Karpas-422 (cell line): ENCODE measurements around the gene ZMYND15. TPM values are rescaled to one million over a fixed set of nuclear protein-coding genes. Genes with fewer than 3 reads are reported as not detected.
"Not testable (repeated sequence)": the region's sequence is repeated elsewhere in the genome, so short reads cannot be mapped to it uniquely, and the experiment has no call there.

Experiments used
- DNase-seq: peaks from one replicate; pipeline ENCODE4 v3.0.0-alpha.2; 2015
- H2AFZ ChIP-seq: fragments of 200-600 bp; sonication (generic); 2 replicates; pipeline ENCODE4 v1.6.1; 2014; ENCODE audit warnings: antibody characterized with exemption, low read length, mixed read lengths
- H3K27ac ChIP-seq: fragments of 200-600 bp; sonication (generic); 2 replicates; pipeline ENCODE4 v1.5.1; 2014; ENCODE audit warnings: mild to moderate bottlenecking, low read length, moderate library complexity
- H3K27me3 ChIP-seq: fragments of 200-600 bp; sonication (generic); 2 replicates; pipeline ENCODE4 v1.6.1; 2014; ENCODE audit warnings: low read length, mixed read lengths
- H3K36me3 ChIP-seq: fragments of 200-600 bp; sonication (generic); 2 replicates; pipeline ENCODE4 v1.6.1; 2014; ENCODE audit warnings: low read length, mixed read lengths; ENCODE audit not compliant: insufficient read depth
- H3K4me1 ChIP-seq: fragments of 200-600 bp; sonication (generic); 2 replicates; pipeline ENCODE4 v1.6.1; 2014; ENCODE audit warnings: mild to moderate bottlenecking, low read length, mixed read lengths
- H3K4me2 ChIP-seq: fragments of 200-600 bp; sonication (generic); 2 replicates; pipeline ENCODE4 v1.6.1; 2014; ENCODE audit warnings: low read length, low read depth, mild to moderate bottlenecking; ENCODE audit not compliant: poor library complexity, severe bottlenecking
- H3K4me3 ChIP-seq: fragments of 200-600 bp; sonication (generic); 2 replicates; pipeline ENCODE4 v1.5.1; 2014; ENCODE audit warnings: mild to moderate bottlenecking, antibody characterized with exemption, low read length, mixed read lengths
- H3K79me2 ChIP-seq: fragments of 200-600 bp; sonication (generic); 2 replicates; pipeline ENCODE4 v1.6.1; 2014; ENCODE audit warnings: mild to moderate bottlenecking, low read length, mixed read lengths
- H3K9ac ChIP-seq: fragments of 200-600 bp; sonication (generic); 2 replicates; pipeline ENCODE4 v1.6.0; 2014; ENCODE audit warnings: low read length
- H3K9me2 ChIP-seq: fragments of 200-600 bp; sonication (generic), shearing (Covaris generic); replicated peaks from 2 replicates; pipeline ENCODE4 v1.6.0; 2014; ENCODE audit warnings: mild to moderate bottlenecking, low read length, moderate library complexity; ENCODE audit not compliant: insufficient read depth
- H3K9me3 ChIP-seq: fragments of 300-700, 200-600 bp; sonication (generic); 2 replicates; pipeline ENCODE4 v1.6.1; 2014; ENCODE audit warnings: low read length, mixed read lengths
- H4K20me1 ChIP-seq: fragments of 200-600 bp; sonication (generic); 2 replicates; pipeline ENCODE4 v1.6.1; 2014; ENCODE audit warnings: mild to moderate bottlenecking, antibody characterized with exemption, low read length, low read depth; ENCODE audit not compliant: insufficient read depth
- total RNA-seq: library from RNA; depleted of rRNA; stranded (reverse); fragments of >200 nt; shearing (Covaris generic); gene quantifications from 2 replicates; pipeline ENCODE4 v1.2.3, GENCODE V29; 2014; ENCODE audit warnings: low replicate concordance; rRNA removed

ZMYND15 gene
- not detected in 2 replicates for total RNA-seq

GRCh38 chr17:4739122-4740024 lies at the start of gene ZMYND15, which contains the start of gene CXCL16:
Gene ZMYND15 (plus strand): TSS chr17:4739833. CDS start chr17:4740549, 716 bp downstream.
Gene CXCL16 (minus strand): TSS chr17:4739928. CDS start chr17:4739339, 589 bp downstream.
- peaks cover 4% of the 10 kb centered on the region; the same call in 1 of the 2 replicates for H3K27me3 ChIP-seq
- peak within 1 kb of the TSS; percentile 69 for H3K9ac ChIP-seq
- DNase-seq, result peak; percentile 79
- peaks cover 14% of the 10 kb centered on the region for H3K4me1 ChIP-seq
- peak within 1 kb of the TSS; percentile 74 for H3K4me3 ChIP-seq
- no peaks in the 10 kb centered on the region for H3K9me2 ChIP-seq
- H3K4me2 ChIP-seq, result peak within 1 kb of the TSS; percentile 95
- H3K79me2 ChIP-seq, result no peaks in the 10 kb centered on the region
- H3K9me3 ChIP-seq, result no peaks in the 10 kb centered on the region
- peak within 1 kb of the TSS; percentile 98 for H2AFZ ChIP-seq
- H3K36me3 ChIP-seq, result no peaks in the 10 kb centered on the region
- H3K27ac ChIP-seq, result no peak within 1 kb of the TSS
- no peaks in the 10 kb centered on the region for H4K20me1 ChIP-seq

GRCh38 chr17:4689872-4690271 lies 49.8 kb upstream of the ZMYND15 start:
- not testable (repeated sequence) for H3K27me3 ChIP-seq, H3K9ac ChIP-seq, H3K4me3 ChIP-seq, H3K9me3 ChIP-seq, H3K4me1 ChIP-seq, H2AFZ ChIP-seq, H3K9me2 ChIP-seq, H4K20me1 ChIP-seq, H3K27ac ChIP-seq, H3K4me2 ChIP-seq, DNase-seq
- peaks cover 83% of the 10 kb centered on the region for H3K79me2 ChIP-seq
- H3K36me3 ChIP-seq, result peaks cover 36% of the 10 kb centered on the region

- DNase-seq, result no peak
- Histone ChIP-seq H3K36me3 (peaks cover 36% of the 10 kb centered on the region), H3K9me2 (no peaks in the 10 kb centered on the region), H3K4me3 (no peak overlapping the region), H3K79me2 (peaks cover 85% of the 10 kb centered on the region), H2AFZ (no peak overlapping the region), H3K27me3 (no peaks in the 10 kb centered on the region), H4K20me1 (0 out of 2 replicates have a peak, but pooled peaks cover 8% of the 10 kb centered on the region), H3K9me3 (no peaks in the 10 kb centered on the region), H3K4me2 (no peak overlapping the region), H3K27ac (no peak overlapping the region), H3K9ac (no peak overlapping the region), H3K4me1 (no peaks in the 10 kb centered on the region)
These were observed 48.9 kb upstream of the ZMYND15 start for GRCh38 chr17:4690745-4691144.

- no peak for DNase-seq
- no peak overlapping the region for H2AFZ ChIP-seq
- H4K20me1 ChIP-seq, result 0 out of 2 replicates have a peak, but pooled peaks cover 13% of the 10 kb centered on the region
- H3K9me2 ChIP-seq, result no peaks in the 10 kb centered on the region
- no peak overlapping the region for H3K4me3 ChIP-seq
- H3K4me2 ChIP-seq, result no peak overlapping the region
- peaks cover 88% of the 10 kb centered on the region for H3K79me2 ChIP-seq
- H3K9me3 ChIP-seq, result no peaks in the 10 kb centered on the region
- no peak overlapping the region for H3K9ac ChIP-seq
- peaks cover 40% of the 10 kb centered on the region for H3K36me3 ChIP-seq
- no peaks in the 10 kb centered on the region for H3K27me3 ChIP-seq
- no peaks in the 10 kb centered on the region for H3K4me1 ChIP-seq
- H3K27ac ChIP-seq, result no peak overlapping the region
These were observed 47.9 kb upstream of the ZMYND15 start for GRCh38 chr17:4691686-4692085.

GRCh38 chr17:4693416-4693815 lies 46.2 kb upstream of the ZMYND15 start:
- DNase-seq, result no peak
- Histone ChIP-seq H3K9me3 (no peaks in the 10 kb centered on the region), H2AFZ (no peak overlapping the region), H3K4me2 (no peak overlapping the region), H3K4me1 (no peaks in the 10 kb centered on the region), H3K36me3 (peaks cover 30% of the 10 kb centered on the region), H3K27me3 (no peaks in the 10 kb centered on the region), H3K4me3 (no peak overlapping the region), H4K20me1 (0 out of 2 replicates have a peak, but pooled peaks cover 21% of the 10 kb centered on the region), H3K79me2 (peaks cover 90% of the 10 kb centered on the region), H3K9ac (no peak overlapping the region), H3K27ac (no peak overlapping the region), H3K9me2 (no peaks in the 10 kb centered on the region)

GRCh38 chr17:4696437-4696805 lies 43.2 kb upstream of the ZMYND15 start:
- H3K4me1 ChIP-seq, result peaks cover 2% of the 10 kb centered on the region
- no peaks in the 10 kb centered on the region for H3K27me3 ChIP-seq
- H3K9me2 ChIP-seq, result no peaks in the 10 kb centered on the region
- no peak overlapping the region for H3K27ac ChIP-seq
- DNase-seq, result no peak
- no peak overlapping the region for H3K4me3 ChIP-seq
- peaks cover 24% of the 10 kb centered on the region; the same call in 1 of the 2 replicates for H4K20me1 ChIP-seq
- H3K36me3 ChIP-seq, result peaks cover 8% of the 10 kb centered on the region; the same call in 1 of the 2 replicates
- H2AFZ ChIP-seq, result no peak overlapping the region
- H3K79me2 ChIP-seq, result peaks cover 94% of the 10 kb centered on the region
- no peak overlapping the region for H3K4me2 ChIP-seq
- H3K9me3 ChIP-seq, result no peaks in the 10 kb centered on the region
- no peak overlapping the region for H3K9ac ChIP-seq

GRCh38 chr17:4699401-4700056 lies 40.1 kb upstream of the ZMYND15 start:
- not testable (repeated sequence) for H3K9me3 ChIP-seq, H3K4me3 ChIP-seq, H3K27me3 ChIP-seq, H3K27ac ChIP-seq, H3K4me2 ChIP-seq, DNase-seq, H3K36me3 ChIP-seq, H3K9me2 ChIP-seq, H3K9ac ChIP-seq, H2AFZ ChIP-seq
- Histone ChIP-seq H3K79me2 (peaks cover 98% of the 10 kb centered on the region), H3K4me1 (peaks cover 20% of the 10 kb centered on the region), H4K20me1 (peaks cover 21% of the 10 kb centered on the region; the same call in 1 of the 2 replicates)

GRCh38 chr17:4701116-4701515 lies 38.5 kb upstream of the ZMYND15 start:
- peaks cover 20% of the 10 kb centered on the region; the same call in 1 of the 2 replicates for H4K20me1 ChIP-seq
- H3K27me3 ChIP-seq, result no peaks in the 10 kb centered on the region
- H3K79me2 ChIP-seq, result peaks cover 87% of the 10 kb centered on the region
- no peaks in the 10 kb centered on the region for H3K9me3 ChIP-seq
- no peak overlapping the region for H3K9ac ChIP-seq
- no peak for DNase-seq
- no peaks in the 10 kb centered on the region for H3K9me2 ChIP-seq
- H3K4me3 ChIP-seq, result no peak overlapping the region
- no peak overlapping the region for H2AFZ ChIP-seq
- H3K4me2 ChIP-seq, result no peak overlapping the region
- peaks cover 4% of the 10 kb centered on the region; the same call in 1 of the 2 replicates for H3K36me3 ChIP-seq
- no peak overlapping the region for H3K27ac ChIP-seq
- H3K4me1 ChIP-seq, result peaks cover 29% of the 10 kb centered on the region
